Measurements from ENCODE around the gene SYNE1. TPM values are rescaled to one million over a fixed set of nuclear protein-coding genes. Genes with fewer than 3 reads are reported as not detected.

SYNE1 gene
- total and polyA plus RNA-seq, 7 donors = 7.2 to 203 (median 86.4) TPM

- H3K27ac ChIP-seq = no peak overlapping the region
- peaks cover 0 to 33% (median 7%) of the 10 kb centered on the region in 4 donors for H3K36me3 ChIP-seq
- H3K27me3 ChIP-seq = no peaks in the 10 kb centered on the region
- no peaks in the 10 kb centered on the region for H3K9me3 ChIP-seq
- no peak overlapping the region for H3K4me3 ChIP-seq
- WGBS, 2 donors = 91 to 93% methylated on average over 5 of the region's 5 CpGs
- H3K4me1 ChIP-seq = no peaks in the 10 kb centered on the region
- intact Hi-C loops (cut with DNase I) = no loop called here
- no peak for DNase-seq
- TF ChIP-seq CTCF (IDR thresholded peaks at IDR 0.05) (no peak), POLR2A (IDR thresholded peaks at IDR 0.05) (no peak), EP300 (IDR thresholded peaks at IDR 0.05) (no peak), POLR2AphosphoS5 (IDR thresholded peaks at IDR 0.05) (no peak)
Observed at GRCh38 chr6:152180601-152181000, 456.6 kb downstream of the SYNE1 start.

- no peak for TF ChIP-seq CTCF (IDR thresholded peaks at IDR 0.05)
- TF ChIP-seq POLR2AphosphoS5 (IDR thresholded peaks at IDR 0.05) = no peak
- no peaks in the 10 kb centered on the region for H3K9me3 ChIP-seq
- H3K27me3 ChIP-seq = no peaks in the 10 kb centered on the region
- intact Hi-C loops (cut with DNase I) = no loop called here
- 46 to 75% methylated on average over 4 of the region's 4 CpGs for whole genome bisulfite sequencing, 2 donors
- DNase-seq = no peak
- peaks cover 0 to 67% (median 9%) of the 10 kb centered on the region in 4 donors for H3K36me3 ChIP-seq
- H3K4me1 ChIP-seq = no peaks in the 10 kb centered on the region
- no peak overlapping the region for H3K4me3 ChIP-seq
- H3K27ac ChIP-seq = no peak overlapping the region
Observed at GRCh38 chr6:152176268-152176667, 460.9 kb downstream of the SYNE1 start.

- TF ChIP-seq POLR2AphosphoS5 (IDR thresholded peaks at IDR 0.05) = no peak
- TF ChIP-seq CTCF (IDR thresholded peaks at IDR 0.05) = no peak
- no peak for TF ChIP-seq EP300 (IDR thresholded peaks at IDR 0.05)
- TF ChIP-seq POLR2A (IDR thresholded peaks at IDR 0.05) = no peak
- WGBS, 2 donors = 70 to 81% methylated on average over 2 of the region's 2 CpGs
- intact Hi-C loops (cut with DNase I) = no loop called here
- no peaks in the 10 kb centered on the region for H3K27me3 ChIP-seq
- DNase-seq = no peak
- no peak overlapping the region for H3K27ac ChIP-seq
- H3K4me3 ChIP-seq = no peak overlapping the region
- peaks cover 0 to 63% (median 9%) of the 10 kb centered on the region in 4 donors for H3K36me3 ChIP-seq
- no peaks in the 10 kb centered on the region for H3K9me3 ChIP-seq
- no peaks in the 10 kb centered on the region for H3K4me1 ChIP-seq
Observed at GRCh38 chr6:152173957-152174356, 463.2 kb downstream of the SYNE1 start.

GRCh38 chr6:152173321-152173720 lies 463.8 kb downstream of the SYNE1 start:
- no peak overlapping the region for H3K27ac ChIP-seq
- no peak for DNase-seq
- intact Hi-C loops (cut with DNase I) = no loop called here
- H3K4me1 ChIP-seq = peaks cover 0 to 4% (median under 1%) of the 10 kb centered on the region in 4 donors
- H3K4me3 ChIP-seq = no peak overlapping the region
- 85 to 90% methylated on average over 4 of the region's 4 CpGs for WGBS, 2 donors
- no peaks in the 10 kb centered on the region for H3K9me3 ChIP-seq
- no peaks in the 10 kb centered on the region for H3K27me3 ChIP-seq
- TF ChIP-seq POLR2A (IDR thresholded peaks at IDR 0.05) (no peak), CTCF (IDR thresholded peaks at IDR 0.05) (no peak), EP300 (IDR thresholded peaks at IDR 0.05) (no peak), POLR2AphosphoS5 (IDR thresholded peaks at IDR 0.05) (no peak)
- peaks cover 0 to 59% (median 9%) of the 10 kb centered on the region in 4 donors for H3K36me3 ChIP-seq

Measured in sigmoid colon (tissue), 7 donors.